Measurements from ENCODE around the gene GREB1L. TPM values are rescaled to one million over a fixed set of nuclear protein-coding genes. Genes with fewer than 3 reads are reported as not detected.

The GREB1L gene
- total and polyA plus RNA-seq, 2 donors (not counting 1 experiment from before 2014, with no cell fraction given) = not detected

- Mint-ChIP-seq H3K27me3 (peaks cover 19% of the 10 kb centered on the region), H3K4me3 (no peak overlapping the region), H3K9me3 (ENCODE audit: insufficient read depth) (no peaks in the 10 kb centered on the region), H3K4me1 (no peaks in the 10 kb centered on the region), H3K27ac (no peak overlapping the region)
- no peak overlapping the region for H2AFZ ChIP-seq (ENCODE audit: insufficient read depth, low read depth, low read length, poor library complexity, severe bottlenecking)
- no peaks in the 10 kb centered on the region for H3K4me1 ChIP-seq (ENCODE audit: control insufficient read depth in 2 of 2, insufficient read depth in 2 of 2, low read length in 2 of 2)
- ATAC-seq (ENCODE audit: low read depth) (no peak), DNase-seq (no peak)
- H4K20me1 ChIP-seq (ENCODE audit: control insufficient read depth, insufficient read depth, low read length, poor library complexity, severe bottlenecking) = no peaks in the 10 kb centered on the region
- no peak overlapping the region for H3K9ac ChIP-seq (ENCODE audit: low read length)
- no CpG with 5 or more reads among the region's 2 CpGs for WGBS (ENCODE audit: insufficient coverage)
- ChIA-PET POLR2A (no interaction called here), CTCF (no interaction called here)
- H3K9me3 ChIP-seq (ENCODE audit: control extremely low read depth in 1 of 3, control insufficient read depth in 2 of 3, insufficient read depth in 1 of 3, low read length in 2 of 3) = peaks cover 0 to 1% (median 0%) of the 10 kb centered on the region in 3 donors
- no peaks in the 10 kb centered on the region for H3K27me3 ChIP-seq (replicated peaks in 1 of 4; ENCODE audit: control extremely low read depth in 1 of 4, control insufficient read depth in 3 of 4, insufficient read depth in 4 of 4, low read length in 3 of 4)
- H3K79me2 ChIP-seq (ENCODE audit: control insufficient read depth, insufficient read depth, low read length) = no peaks in the 10 kb centered on the region
- H3K4me3 ChIP-seq (ENCODE audit: control extremely low read depth in 1 of 5, extremely low read depth in 1 of 5, insufficient read depth in 1 of 5, low read depth in 2 of 5, low read length in 4 of 5) = no peak overlapping the region
- H3K4me2 ChIP-seq (replicated peaks; ENCODE audit: low read depth, low read length, poor library complexity, severe bottlenecking) = no peak overlapping the region
- intact Hi-C loops (cut with micrococcal nuclease) = no loop called here
- no peak overlapping the region for H3K27ac ChIP-seq (ENCODE audit: low read length in 2 of 2)
- TF ChIP-seq CTCF (IDR thresholded peaks at IDR 0.05) (no peak), EZH2 (IDR thresholded peaks at IDR 0.05; ENCODE audit: borderline replicate concordance, insufficient read depth, low read depth, low read length, poor library complexity, severe bottlenecking) (no peak)
- no peaks in the 10 kb centered on the region for H3K36me3 ChIP-seq (replicated peaks in 1 of 2; ENCODE audit: control extremely low read depth in 1 of 2, control insufficient read depth in 1 of 2, extremely low read depth in 1 of 2, insufficient read depth in 2 of 2, low read length in 1 of 2)
Measured at GRCh38 chr18:21260621-21261020, 18.6 kb downstream of the GREB1L start.

GRCh38 chr18:21261352-21261751 lies 19.3 kb downstream of the GREB1L start:
- peaks cover 15% of the 10 kb centered on the region for H3K27me3 Mint-ChIP-seq
- TF ChIP-seq EZH2 (IDR thresholded peaks at IDR 0.05; ENCODE audit: borderline replicate concordance, insufficient read depth, low read depth, low read length, poor library complexity, severe bottlenecking) (no peak), CTCF (IDR thresholded peaks at IDR 0.05) (no peak)
- Histone ChIP-seq H3K36me3 (replicated peaks in 1 of 2; ENCODE audit: control extremely low read depth in 1 of 2, control insufficient read depth in 1 of 2, extremely low read depth in 1 of 2, insufficient read depth in 2 of 2, low read length in 1 of 2) (no peaks in the 10 kb centered on the region), H2AFZ (ENCODE audit: insufficient read depth, low read depth, low read length, poor library complexity, severe bottlenecking) (no peak overlapping the region), H3K9me3 (ENCODE audit: control extremely low read depth in 1 of 3, control insufficient read depth in 2 of 3, insufficient read depth in 1 of 3, low read length in 2 of 3) (peaks cover 0 to 1% (median 0%) of the 10 kb centered on the region in 3 donors), H3K9ac (ENCODE audit: low read length) (no peak overlapping the region), H4K20me1 (ENCODE audit: control insufficient read depth, insufficient read depth, low read length, poor library complexity, severe bottlenecking) (no peaks in the 10 kb centered on the region), H3K27ac (ENCODE audit: low read length in 2 of 2) (no peak overlapping the region), H3K4me1 (ENCODE audit: control insufficient read depth in 2 of 2, insufficient read depth in 2 of 2, low read length in 2 of 2) (no peaks in the 10 kb centered on the region), H3K79me2 (ENCODE audit: control insufficient read depth, insufficient read depth, low read length) (no peaks in the 10 kb centered on the region), H3K4me2 (replicated peaks; ENCODE audit: low read depth, low read length, poor library complexity, severe bottlenecking) (no peak overlapping the region), H3K27me3 (replicated peaks in 1 of 4; ENCODE audit: control extremely low read depth in 1 of 4, control insufficient read depth in 3 of 4, insufficient read depth in 4 of 4, low read length in 3 of 4) (no peaks in the 10 kb centered on the region), H3K4me3 (ENCODE audit: control extremely low read depth in 1 of 5, extremely low read depth in 1 of 5, insufficient read depth in 1 of 5, low read depth in 2 of 5, low read length in 4 of 5) (no peak overlapping the region)
- intact Hi-C loops (cut with micrococcal nuclease) = no loop called here
- no peak for DNase-seq
- CTCF ChIA-PET = no interaction called here
- H3K4me1 Mint-ChIP-seq = no peaks in the 10 kb centered on the region
- no peak for ATAC-seq (ENCODE audit: low read depth)
- no CpG with 5 or more reads among the region's 1 CpG for WGBS (ENCODE audit: insufficient coverage)
- POLR2A ChIA-PET = no interaction called here
- H3K9me3 Mint-ChIP-seq (ENCODE audit: insufficient read depth) = no peaks in the 10 kb centered on the region
- no peak overlapping the region for H3K4me3 Mint-ChIP-seq
- no peak overlapping the region for H3K27ac Mint-ChIP-seq

Measured in B cell (primary cell).